NCI-H82 (cell line): ENCODE measurements around the gene ATOH8.

Source experiments
- DNase-seq: peaks from one replicate; lab custom pipeline; 2025; lab: John Stamatoyannopoulos, UW

Gene ATOH8

DNA sequence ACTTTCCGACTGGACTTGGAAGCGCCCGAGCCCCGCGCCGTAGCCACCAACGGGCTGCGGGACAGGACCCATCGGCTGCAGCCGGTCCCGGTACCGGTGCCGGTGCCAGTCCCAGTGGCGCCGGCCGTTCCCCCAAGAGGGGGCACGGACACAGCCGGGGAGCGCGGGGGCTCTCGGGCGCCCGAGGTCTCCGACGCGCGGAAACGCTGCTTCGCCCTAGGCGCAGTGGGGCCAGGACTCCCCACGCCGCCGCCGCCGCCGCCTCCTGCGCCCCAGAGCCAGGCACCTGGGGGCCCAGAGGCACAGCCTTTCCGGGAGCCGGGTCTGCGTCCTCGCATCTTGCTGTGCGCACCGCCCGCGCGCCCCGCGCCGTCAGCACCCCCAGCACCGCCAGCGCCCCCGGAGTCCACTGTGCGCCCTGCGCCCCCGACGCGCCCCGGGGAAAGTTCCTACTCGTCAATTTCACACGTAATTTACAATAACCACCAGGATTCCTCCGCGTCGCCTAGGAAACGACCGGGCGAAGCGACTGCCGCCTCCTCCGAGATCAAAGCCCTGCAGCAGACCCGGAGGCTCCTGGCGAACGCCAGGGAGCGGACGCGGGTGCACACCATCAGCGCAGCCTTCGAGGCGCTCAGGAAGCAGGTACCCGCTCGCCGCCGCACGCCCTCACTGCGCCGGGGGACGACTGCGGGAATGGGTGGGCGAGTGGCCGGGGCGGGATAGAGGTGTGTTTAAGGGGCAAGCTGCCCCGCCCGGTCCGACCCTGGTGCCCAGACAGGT, 713 bp downstream of the ATOH8 start:
- peak; percentile 65 for DNase-seq

DNA sequence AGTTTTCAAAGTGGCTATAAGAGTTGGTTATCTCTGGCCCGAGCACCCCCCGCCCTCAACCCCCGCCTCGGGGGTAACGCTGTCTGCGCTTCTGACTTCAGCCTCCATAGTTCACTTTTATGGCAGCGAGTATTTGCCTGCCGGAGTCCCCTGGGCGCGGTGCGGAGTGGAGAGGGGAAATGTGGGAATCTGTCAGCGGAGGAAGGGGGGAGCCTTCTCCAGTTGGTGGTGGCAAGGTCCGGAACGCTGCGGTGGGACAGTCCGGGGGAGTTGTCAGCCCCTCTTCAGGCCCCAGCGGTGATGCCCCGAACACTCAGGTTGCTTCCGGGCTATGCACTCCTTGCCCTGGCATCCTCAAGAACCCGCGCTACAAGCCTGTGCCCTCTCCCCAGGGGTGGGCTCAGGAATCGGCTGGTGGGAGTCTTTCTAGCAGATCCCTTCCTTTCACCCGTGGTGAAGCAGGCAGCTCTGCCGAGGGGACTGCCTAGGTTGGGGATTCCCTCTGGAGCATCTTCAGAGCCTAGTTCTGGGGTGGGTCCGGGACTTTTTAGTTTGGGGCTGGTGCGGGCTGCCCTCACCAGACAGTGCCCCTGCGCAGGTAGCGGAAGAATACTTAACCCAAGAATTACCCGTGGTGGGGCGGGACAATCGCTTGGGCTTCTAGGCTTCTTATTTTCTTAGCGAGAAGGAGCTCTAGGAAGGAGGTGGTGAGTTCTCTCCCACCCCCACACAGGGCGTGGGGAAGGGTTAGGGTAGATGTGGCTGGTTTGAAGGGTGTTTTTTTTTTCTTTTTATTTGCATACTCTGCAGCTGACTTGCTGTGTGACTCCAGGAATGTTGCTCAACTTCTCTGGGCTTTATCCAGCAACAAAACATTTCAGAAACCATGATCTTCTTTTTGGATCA, 1.6 kb downstream of the ATOH8 start:
- peak; percentile 44 for DNase-seq

DNA sequence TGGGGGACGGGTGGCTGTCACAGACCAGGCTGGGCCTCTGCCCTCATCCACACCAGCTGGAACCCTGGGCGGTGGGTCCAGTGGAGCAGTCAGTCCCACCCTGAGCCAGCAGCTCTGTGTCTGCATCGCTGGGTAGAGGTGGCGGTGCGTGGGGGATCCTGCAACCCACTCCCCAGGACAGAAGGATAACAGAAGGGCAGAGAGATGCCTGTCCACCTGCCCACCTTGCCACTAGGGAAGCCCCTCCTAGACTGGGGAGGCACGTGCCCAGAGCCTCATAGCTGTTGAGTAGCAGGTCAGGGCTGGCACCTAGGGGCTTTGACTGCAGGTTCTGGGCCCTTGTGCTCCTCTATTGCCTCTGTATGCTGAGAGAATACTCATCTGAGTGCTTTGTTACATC, 2.4 kb downstream of the ATOH8 start:
- no peak for DNase-seq

DNA sequence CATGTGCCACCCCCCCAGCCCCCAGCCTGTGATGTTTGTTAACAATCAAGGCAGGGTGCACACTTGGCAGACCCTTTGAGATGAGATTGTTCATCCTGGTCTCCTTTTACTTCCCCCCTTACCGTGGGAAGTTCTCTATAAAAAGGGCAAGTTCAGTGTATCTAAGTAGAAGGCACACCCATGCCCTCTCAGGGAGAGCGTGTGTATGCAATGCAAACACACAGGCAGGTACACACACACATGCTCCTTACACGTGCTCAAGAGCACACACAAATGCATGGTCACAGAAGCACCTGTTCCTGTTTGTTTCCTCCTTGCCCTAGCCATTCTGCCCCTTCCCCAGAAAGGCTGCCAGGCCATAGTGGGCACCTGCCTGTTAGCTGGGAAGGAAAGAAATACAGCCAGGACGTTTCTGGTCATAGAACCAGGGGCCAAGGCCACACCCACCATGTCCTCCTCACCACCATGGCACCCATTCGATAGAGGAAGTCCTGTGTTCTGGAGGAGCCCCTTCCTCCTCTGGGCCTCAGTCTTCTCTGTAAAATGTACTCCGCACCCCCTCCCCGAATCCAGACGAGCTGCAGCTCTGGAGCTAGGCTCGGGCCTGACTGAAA, 3.1 kb downstream of the ATOH8 start:
- DNase-seq: no peak

DNA sequence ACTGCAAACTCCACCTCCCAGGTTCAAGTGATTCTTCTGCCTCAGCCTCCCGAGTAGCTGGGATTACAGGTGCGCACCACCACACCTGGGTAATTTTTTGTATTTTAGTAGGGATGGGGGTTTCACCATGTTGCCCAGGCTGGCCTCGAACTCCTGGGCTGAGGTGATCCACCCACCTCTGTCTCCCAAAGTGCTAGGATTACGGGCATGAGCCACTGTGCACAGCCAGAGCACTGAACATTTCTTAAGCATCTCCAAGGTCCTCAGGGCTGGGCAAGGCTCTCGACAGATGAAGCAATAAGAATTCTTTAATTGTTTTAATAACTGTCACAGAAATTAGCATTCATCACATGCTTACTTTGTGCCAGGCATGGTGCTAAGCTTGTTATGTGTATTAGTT, 4.1 kb downstream of the ATOH8 start:
- DNase-seq: no peak

DNA sequence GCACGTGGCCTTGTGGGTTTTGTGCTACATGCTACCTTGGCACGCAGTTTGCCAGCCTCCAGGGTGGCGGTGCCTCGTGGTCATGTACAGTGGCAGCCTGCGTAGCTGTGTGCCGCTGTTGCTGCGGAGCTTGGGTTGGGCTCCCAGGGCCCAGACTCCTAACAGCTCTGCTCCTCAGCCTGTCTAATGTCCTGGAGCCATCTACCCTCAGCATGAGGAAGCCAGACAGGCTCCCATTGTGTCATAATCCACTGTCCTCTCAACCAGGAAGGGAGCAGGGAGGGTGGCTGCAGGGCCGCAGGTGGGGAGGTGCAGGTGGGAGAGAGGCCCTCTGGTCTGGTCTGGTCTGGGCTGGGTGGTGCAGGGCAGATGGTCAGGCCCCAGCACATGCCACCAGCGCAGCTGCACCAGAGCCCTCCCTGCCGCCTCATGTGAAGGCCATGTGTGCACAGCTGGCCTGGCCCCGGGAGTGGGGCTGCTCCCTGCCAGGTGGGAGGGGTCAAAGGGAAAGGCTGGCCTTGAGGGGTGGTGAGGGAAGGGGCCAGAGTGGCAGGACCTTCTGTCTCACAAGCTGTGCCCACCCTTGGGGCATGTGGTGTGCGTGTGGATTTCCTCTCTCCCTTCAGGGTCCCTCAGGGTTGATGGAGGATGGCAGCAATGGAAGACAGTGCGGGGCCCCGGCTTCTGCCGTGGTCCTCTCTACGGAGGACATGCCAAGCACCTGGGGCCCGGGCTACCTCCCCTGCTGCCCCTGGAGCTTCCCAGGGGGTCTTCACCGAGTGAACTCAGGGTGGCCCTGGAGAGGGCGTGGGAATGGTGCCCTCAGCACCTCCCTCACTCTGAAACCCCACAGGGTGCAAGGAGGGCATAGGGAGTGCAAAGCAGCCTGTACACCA, 4.8 kb downstream of the ATOH8 start:
- peak; percentile 71 for DNase-seq

DNA sequence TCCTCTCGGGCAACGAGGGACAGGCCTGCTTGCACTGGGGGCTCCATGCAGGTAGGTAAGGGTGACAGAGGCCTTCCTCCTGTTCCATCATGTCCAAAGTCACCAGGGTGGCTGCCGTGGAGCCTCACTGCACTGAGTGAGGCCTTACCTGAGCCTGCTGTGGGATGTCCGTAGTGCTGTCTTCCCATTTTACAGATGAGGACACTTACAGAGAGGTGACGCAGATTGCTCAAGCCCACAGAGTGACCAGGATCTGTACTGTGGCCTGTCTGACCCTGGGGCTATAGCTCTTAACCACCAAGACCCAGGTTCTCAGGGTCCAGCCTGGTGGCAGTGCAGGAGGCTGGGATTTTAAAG, 5.4 kb downstream of the ATOH8 start:
- DNase-seq: no peak

DNA sequence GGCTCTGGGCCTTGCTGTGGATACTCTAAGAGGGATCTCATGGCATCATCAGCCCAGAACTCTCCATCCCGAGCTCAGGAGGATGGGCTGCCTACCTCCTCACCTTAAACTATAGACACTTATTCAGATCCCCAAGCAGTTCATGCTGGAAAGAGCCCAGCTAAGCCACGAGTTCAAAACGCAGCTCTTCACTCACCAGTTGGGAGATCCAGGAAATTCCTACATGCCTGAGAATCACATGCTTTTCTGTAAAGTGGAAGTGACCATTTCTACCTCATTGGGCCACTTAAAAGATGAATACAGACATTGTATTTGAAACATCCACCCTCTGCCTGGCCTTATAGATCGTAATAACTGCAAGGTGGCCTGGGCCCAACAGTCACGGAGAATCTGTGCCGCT, 6.6 kb downstream of the ATOH8 start:
- no peak for DNase-seq

DNA sequence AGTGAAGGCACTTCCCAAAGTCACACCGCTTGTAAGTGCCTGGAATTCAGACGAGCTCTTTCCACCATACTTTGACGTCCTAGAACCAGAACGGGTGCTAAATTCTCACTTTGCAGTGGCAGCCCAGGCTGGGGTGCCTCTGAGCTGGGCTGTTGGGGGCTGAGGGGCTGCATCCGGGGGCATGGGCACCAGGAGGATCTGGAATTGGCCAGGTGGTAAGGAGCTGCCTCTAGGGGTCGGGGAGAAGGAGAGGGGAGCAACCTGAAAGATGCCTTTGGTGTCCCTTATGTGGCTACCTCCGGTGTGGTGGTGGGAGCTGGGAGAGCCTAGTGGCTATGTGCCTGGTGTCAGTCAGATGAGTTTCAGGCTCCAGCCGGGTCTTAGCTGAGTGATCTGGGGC, 7.1 kb downstream of the ATOH8 start:
- DNase-seq: no peak

DNA sequence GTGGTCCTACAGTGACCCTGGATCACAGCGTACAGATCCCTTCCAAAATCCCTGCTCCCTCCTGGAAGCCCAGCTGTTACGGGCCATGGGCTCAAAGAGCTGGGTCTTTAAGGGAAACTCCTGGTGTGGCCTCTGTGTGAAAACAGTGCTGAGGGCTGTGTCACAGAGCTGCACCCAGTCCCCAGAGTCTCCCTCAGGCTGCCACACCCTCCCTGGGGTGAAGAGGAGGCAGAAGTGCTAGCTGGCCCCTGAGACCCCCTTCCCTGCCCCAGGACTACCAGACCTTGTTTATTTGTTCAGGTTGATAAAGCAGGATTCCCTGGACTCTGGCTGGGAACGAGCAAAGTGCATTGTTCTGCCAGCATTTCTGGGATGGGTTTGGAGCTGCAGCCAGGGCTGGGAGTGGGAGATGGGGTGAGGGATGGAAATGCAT, 7.7 kb downstream of the ATOH8 start:
- peak; percentile 80 for DNase-seq

DNA sequence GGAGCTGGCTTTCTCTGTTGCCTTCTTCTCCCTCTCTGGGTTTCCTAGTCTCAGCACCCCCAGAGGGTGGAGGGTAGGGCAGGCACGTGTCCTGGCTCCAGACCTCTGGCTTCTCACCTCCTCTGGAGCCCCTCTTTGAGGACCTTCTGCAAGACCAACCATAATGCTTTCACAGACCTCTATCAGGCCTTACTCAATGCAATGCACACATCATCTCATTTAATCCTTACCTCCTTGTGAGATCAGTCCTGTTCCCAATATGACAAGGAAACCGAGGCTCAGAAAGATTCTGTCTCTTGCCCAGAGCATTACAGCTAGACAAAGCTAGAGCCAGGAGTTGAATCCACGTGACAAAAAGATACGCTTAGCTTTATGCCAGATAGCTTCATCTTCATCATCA, 8.2 kb downstream of the ATOH8 start:
- no peak for DNase-seq

DNA sequence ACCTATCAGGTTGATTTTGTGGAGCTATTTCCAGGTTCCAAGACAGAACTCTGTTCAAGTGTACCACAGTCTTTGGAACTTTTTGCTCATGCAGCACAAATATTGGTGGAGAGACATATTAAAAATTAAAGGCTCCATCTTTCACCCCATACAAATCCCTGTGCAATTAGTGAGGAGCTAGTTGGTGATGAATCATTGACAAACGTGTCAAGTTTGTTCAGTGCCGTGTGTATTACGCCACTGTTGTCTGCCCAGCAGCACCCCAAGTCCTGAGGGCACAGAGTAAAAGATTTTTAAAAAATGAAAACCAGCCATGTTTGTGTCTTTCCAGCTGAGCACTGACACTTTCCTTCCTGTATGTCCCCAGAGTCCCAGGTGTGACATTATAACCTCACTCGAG, 9.3 kb downstream of the ATOH8 start:
- no peak for DNase-seq

DNA sequence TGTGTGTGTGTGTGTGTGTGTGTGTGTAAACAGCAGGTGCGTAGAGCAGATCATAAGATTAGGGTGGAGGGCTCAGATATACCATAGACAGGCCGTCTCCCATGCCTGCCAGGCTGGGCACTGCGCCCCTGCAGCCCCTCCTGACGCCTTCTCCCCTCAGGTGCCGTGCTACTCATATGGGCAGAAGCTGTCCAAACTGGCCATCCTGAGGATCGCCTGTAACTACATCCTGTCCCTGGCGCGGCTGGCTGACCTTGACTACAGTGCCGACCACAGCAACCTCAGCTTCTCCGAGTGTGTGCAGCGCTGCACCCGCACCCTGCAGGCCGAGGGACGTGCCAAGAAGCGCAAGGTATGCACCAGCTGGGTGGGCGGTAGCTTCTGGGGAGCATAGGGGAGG, 10.0 kb downstream of the ATOH8 start:
- peak; percentile 74 for DNase-seq

DNA sequence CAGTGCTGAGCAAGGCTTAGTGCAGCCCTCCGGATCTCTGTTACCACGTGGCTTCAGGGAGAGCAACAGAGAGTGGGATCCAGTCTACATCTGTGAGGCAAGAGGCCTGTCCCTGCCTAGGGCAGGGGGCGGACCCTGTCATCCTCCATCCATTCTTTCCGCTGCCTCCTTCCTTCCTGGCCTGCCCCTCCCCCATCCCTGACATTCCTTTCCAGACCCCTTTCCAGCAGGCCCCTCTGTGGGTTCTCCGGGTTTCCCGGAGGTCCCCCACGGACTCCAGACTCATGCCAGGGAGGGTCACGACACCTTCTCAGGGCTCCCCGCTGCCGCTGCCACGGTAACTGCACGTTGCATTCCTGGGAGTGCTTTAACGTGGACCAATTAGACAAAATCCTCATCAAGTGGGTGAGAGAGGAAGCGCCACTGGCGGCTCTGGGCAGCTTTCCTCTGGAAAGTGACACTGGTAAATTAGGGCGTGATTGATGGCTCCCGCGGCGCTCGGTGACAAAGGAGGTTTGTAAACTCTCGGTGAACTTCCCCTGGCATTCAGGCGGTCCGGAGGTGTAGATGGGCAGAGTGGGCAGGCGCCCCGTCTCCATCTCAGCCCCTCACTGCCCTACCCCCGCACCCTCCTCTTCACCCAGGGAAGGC, 11.4 kb downstream of the ATOH8 start:
- peak; percentile 80 for DNase-seq

DNA sequence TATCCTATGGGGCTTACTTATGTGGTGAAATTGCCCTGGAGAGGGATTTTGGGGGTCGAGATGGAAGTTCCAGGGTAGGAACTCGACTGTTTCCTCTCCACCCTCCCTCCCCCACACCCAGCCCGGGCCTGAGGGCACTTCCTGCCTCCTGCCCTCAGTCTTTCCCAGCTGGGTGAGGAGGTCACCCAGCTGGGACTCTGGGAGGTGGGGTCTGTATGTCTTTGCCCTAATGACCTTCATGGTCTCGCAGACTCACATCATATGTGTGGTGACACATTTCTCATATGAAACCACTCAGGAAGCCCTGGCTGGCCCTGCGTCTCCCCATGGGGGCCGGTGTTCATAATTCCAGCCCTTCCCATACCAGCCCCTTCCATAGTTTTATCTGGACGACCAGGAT, 12.4 kb downstream of the ATOH8 start:
- DNase-seq: no peak

DNA sequence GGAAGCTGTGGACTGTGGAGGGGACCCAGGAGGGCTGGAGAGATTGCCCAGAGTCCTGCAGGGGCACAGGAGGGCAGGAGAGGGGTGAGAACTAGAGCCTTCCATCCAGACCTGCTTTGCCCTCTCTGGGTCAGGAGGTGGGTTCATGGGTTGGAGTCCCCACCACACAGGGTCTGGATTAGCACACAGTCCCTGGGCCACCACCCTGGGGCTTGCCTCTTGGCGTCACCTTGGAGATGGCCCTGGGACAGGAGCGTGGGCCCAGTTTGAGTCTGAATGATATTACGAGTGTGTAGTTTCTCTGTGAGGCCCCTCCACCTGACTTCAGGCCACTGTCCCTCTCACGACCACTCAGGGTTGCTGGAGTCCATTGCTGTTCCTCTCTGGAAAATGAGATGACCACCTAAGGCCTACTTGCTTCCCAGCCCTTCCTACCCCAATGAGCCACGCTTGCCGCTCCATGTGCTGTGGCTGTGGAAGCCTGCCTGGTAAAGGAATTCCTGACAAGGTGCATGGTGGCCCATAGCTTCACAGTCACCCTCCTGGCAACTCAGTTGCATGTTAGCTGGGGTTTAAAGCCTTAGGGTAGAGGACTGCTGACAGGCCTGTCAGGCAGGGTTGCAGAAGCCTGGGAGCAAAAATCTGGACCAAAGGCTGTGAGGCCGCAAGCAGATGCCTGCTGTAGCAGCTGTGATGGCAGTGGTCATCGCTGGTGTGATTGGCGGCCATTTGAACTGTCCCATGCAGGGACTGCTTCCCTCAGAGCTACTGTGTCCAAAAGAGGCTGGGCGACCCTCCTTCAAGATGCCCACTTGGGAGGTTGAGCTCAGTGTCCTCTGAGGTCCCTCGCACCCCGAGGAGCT, 14.2 kb downstream of the ATOH8 start:
- no peak for DNase-seq

DNA sequence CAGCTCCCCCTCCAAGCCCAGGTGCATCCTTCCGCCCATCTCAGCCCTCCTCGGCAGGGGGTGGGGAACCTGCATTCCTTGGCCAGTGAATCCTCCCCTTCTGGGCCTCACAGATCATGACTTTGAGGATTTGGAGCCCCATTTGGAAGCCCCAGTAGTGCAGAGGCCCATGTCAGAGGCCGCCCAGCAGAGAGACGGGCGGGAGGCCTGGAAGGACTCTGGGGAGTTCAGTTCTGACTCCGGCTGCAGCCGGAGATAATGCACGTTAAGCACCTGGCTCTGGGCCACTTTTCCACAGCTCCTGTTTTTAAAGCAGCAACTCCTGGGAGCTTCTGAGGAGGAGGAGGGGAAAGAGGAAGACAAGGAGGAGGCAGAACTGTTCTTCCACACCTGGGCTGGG, 14.9 kb downstream of the ATOH8 start:
- DNase-seq: peak; percentile 89

DNA sequence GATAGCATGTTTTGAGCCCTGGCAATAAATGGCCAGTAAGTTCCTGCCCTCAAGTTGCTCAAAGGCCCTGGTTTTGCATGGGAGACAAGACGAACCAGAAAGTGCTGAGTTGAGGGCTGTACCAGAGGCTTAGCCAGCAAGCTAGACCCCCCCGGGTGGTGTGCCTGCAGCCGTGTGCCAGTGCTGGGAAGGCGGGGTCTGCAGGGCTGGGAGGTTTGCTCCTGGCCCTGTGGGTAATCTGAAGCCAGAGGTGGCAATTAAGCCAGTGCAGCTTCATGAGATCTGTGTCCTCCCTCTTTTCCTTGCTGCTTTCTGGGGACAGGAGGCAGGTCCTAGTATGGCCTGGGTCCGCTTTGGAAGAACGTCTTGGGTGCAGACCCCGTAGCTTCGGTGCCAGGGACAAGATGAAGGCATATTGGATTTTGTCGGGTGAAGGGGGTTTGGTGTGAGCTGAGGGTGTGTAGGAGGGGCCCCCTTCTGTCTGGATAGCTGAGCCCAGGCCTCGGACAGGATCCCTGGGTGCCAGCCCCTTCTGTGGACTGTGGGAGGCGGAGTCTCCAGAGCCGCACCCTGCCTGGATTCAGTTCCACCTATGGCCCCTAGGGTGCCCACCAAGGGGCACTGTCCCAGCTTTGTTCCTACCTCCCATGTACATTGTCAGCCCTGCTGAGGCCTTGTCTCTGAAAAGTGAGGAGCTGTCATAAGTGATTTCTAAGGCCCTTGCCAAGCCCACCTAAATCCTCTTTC, 15.6 kb downstream of the ATOH8 start:
- DNase-seq: peak; percentile 92

DNA sequence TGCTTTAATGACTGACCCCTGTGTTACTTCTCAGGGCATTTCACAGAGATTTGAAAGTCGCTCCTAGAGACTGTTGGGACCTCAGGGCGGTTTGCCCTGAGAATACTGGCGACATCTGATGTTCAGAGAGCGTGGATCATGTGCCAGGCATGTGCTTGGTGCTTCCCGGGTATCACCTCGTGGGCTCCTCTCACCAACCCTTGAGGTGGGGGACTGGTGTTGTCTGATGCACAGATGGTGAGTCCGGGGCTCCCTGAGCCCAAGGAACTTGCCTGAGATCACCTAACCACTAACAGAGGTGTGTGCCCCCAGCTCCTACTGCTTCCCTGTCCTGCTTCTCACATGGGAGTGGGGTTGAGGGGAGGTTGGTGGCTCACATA, 16.2 kb downstream of the ATOH8 start:
- DNase-seq: peak; percentile 64

DNA sequence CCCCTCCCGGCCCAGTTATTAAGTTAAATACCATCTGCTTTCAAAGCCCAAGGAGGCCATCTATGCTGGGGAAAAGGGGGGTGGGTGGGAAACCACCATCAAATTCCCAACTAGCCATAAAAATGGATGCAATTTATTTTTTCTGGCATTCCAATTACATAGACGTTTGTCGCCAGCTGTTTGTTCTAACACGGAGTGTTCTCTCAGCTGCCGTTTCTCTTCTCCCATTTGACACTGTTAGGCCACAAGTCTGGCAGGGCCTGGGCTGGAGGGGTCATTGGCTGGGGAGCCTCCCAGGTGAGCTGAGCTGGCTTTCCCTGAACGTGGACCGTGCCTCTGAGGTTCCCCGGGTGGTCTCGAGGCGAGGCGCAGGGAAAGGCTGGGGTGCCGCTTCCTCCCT, 16.6 kb downstream of the ATOH8 start:
- DNase-seq: no peak
